GM23338 (cell line): ENCODE data around the gene PARVB. TPM values are rescaled to one million over a fixed set of nuclear protein-coding genes. Genes with fewer than 3 reads are reported as not detected.

Experiments
- ATAC-seq: fragments of 200-7000 bp; cut with Tn5 transposase; 3 replicates; pipeline ENCODE4 v1.9.1; 2020
- DNase-seq: peaks from one replicate; pipeline ENCODE4 v3.0.0-alpha.2; 2015; ENCODE audit warnings: low spot score
- H2AFZ ChIP-seq: fragments of 200-600 bp; sonication (generic); 2 replicates; pipeline ENCODE4 v1.8.0; 2016; ENCODE audit warnings: antibody characterized with exemption, mild to moderate bottlenecking, moderate library complexity
- H3F3A ChIP-seq: fragments of 200-600 bp; sonication (generic); replicated peaks from 2 replicates; pipeline ENCODE4 v1.8.0; 2017; ENCODE audit warnings: antibody characterized with exemption, mixed run types, low read depth
- H3K27ac ChIP-seq: fragments of 200-600 bp; sonication (generic); 2 replicates; pipeline ENCODE4 v1.6.1; 2016; ENCODE audit warnings: low read depth
- H3K27me3 ChIP-seq: fragments of 200-600 bp; sonication (generic); 2 replicates; pipeline ENCODE4 v1.8.0; 2016; ENCODE audit warnings: mild to moderate bottlenecking, mixed run types, moderate library complexity; ENCODE audit not compliant: insufficient read depth
- H3K36me3 ChIP-seq: fragments of 200-600 bp; sonication (generic); 2 replicates; pipeline ENCODE4 v1.8.0; 2016; ENCODE audit warnings: mild to moderate bottlenecking; ENCODE audit not compliant: insufficient read depth
- H3K4me1 ChIP-seq: fragments of 200-600 bp; sonication (generic); 2 replicates; pipeline ENCODE4 v1.8.0; 2016; ENCODE audit warnings: mild to moderate bottlenecking, moderate library complexity; ENCODE audit not compliant: insufficient read depth
- H3K4me2 ChIP-seq: fragments of 200-600 bp; sonication (generic); 2 replicates; pipeline ENCODE4 v1.7.1; 2017; ENCODE audit warnings: mixed run types
- H3K4me3 ChIP-seq: fragments of 200-600 bp; sonication (generic); 2 replicates; pipeline ENCODE4 v1.6.1; 2016; ENCODE audit warnings: mixed run types
- H3K79me2 ChIP-seq: fragments of 200-600 bp; sonication (generic); replicated peaks from 2 replicates; pipeline ENCODE4 v1.8.0; 2017; ENCODE audit warnings: mild to moderate bottlenecking; ENCODE audit not compliant: insufficient read depth
- H3K9me2 ChIP-seq: fragments of 200-600 bp; sonication (generic); 2 replicates; pipeline ENCODE4 v1.8.0; 2017; ENCODE audit not compliant: insufficient read depth
- H4K20me1 ChIP-seq: fragments of 200-600 bp; sonication (generic); replicated peaks from 2 replicates; pipeline ENCODE4 v1.8.0; 2017; ENCODE audit warnings: mild to moderate bottlenecking; ENCODE audit not compliant: insufficient read depth
- H3K27ac Mint-ChIP-seq: 2 replicates; pipeline ENCODE4 v1.8.0; 2020; ENCODE audit warnings: inconsistent platforms, mild to moderate bottlenecking, moderate library complexity, mixed read lengths
- H3K27me3 Mint-ChIP-seq: 3 replicates; pipeline ENCODE4 v1.8.0; 2022; ENCODE audit warnings: low read depth, mild to moderate bottlenecking, moderate library complexity, mixed read lengths, inconsistent platforms; ENCODE audit not compliant: insufficient read depth, poor library complexity
- H3K36me3 Mint-ChIP-seq: 3 replicates; pipeline ENCODE4 v1.8.0; 2021; ENCODE audit warnings: low read depth, mild to moderate bottlenecking, inconsistent platforms, moderate library complexity, mixed read lengths
- H3K4me1 Mint-ChIP-seq: 3 replicates; pipeline ENCODE4 v1.8.0; 2020; ENCODE audit warnings: mild to moderate bottlenecking, inconsistent platforms, mixed read lengths
- H3K4me3 Mint-ChIP-seq: 3 replicates; pipeline ENCODE4 v1.8.0; 2021; ENCODE audit warnings: moderate library complexity, mild to moderate bottlenecking, inconsistent platforms, mixed read lengths
- H3K9me3 Mint-ChIP-seq: 3 replicates; pipeline ENCODE4 v1.8.0; 2020; ENCODE audit warnings: moderate library complexity, mild to moderate bottlenecking, inconsistent platforms, mixed read lengths
- CREB1 ChIP-seq: fragments of 250-450 bp; sonication (Bioruptor Pico); IDR thresholded peaks from 2 replicates; pipeline ENCODE4 v1.5.0; 2020; ENCODE audit warnings: low read depth, mild to moderate bottlenecking, moderate library complexity
- EZH2 ChIP-seq: fragments of 200-600 bp; sonication (generic); IDR thresholded peaks from one replicate; pipeline ENCODE4 v1.8.0; 2017; ENCODE audit warnings: antibody characterized with exemption, mild to moderate bottlenecking, low read depth; ENCODE audit not compliant: unreplicated experiment
- EZH2phosphoT487 ChIP-seq: fragments of 200-600 bp; sonication (generic); IDR thresholded peaks from one replicate; pipeline ENCODE4 v1.8.1; 2018; ENCODE audit warnings: antibody characterized with exemption; ENCODE audit not compliant: unreplicated experiment
- JUNB ChIP-seq: IDR thresholded peaks from one replicate; pipeline ENCODE4 v1.6.1; 2016; ENCODE audit warnings: antibody characterized with exemption; ENCODE audit not compliant: unreplicated experiment
- NANOG ChIP-seq: IDR thresholded peaks from 2 replicates; pipeline ENCODE4 v1.6.1; 2016; ENCODE audit warnings: antibody characterized with exemption, borderline replicate concordance
- POLR2AphosphoS5 ChIP-seq: IDR thresholded peaks from 2 replicates; pipeline ENCODE4 v1.6.1; 2016; ENCODE audit warnings: antibody characterized with exemption, low read depth
- STAT1 ChIP-seq: IDR thresholded peaks from one replicate; pipeline ENCODE4 v1.6.1; 2016; ENCODE audit warnings: antibody characterized with exemption; ENCODE audit not compliant: unreplicated experiment
- ZNF114 ChIP-seq: fragments of 250-450 bp; sonication (Bioruptor Pico); IDR thresholded peaks from 2 replicates; pipeline ENCODE4 v1.5.0; 2020; ENCODE audit warnings: mild to moderate bottlenecking, moderate library complexity
- ZNF331 ChIP-seq: fragments of 250-450 bp; sonication (Bioruptor Pico); IDR thresholded peaks from 2 replicates; pipeline ENCODE4 v1.5.0; 2020; ENCODE audit warnings: low read depth, mild to moderate bottlenecking, moderate library complexity
- polyA plus RNA-seq: library from polyadenylated mRNA; unstranded; fragments of >200 nt; fragmentation: Nextera tagmentation; extraction: Ambion mirVana; gene quantifications from 2 replicates; pipeline ENCODE4 v1.2.1, GENCODE V29; 2016
- total RNA-seq: library from RNA; depleted of rRNA; stranded (reverse); fragments of >200 nt; shearing (Covaris generic); gene quantifications from 2 replicates; pipeline ENCODE4 v1.2.3, GENCODE V29; 2014
- TF ChIP-seq, protein P1 (sequence below), 2 experiments: fragments of 200-600 bp in 1 of 2; sonication (generic) in 1 of 2; conservative IDR thresholded peaks; 2 replicates each; pipeline versions ENCODE4 v1.5.1 to v1.6.1; 2016 to 2017; ENCODE audit warnings: antibody characterized with exemption in 2 of 2, low read depth in 2 of 2, mild to moderate bottlenecking in 2 of 2, moderate library complexity in 1 of 2
- TF ChIP-seq, protein P2 (sequence below): IDR thresholded peaks from 2 replicates; pipeline ENCODE4 v1.6.1; 2016; ENCODE audit warnings: antibody characterized with exemption
- TF ChIP-seq, protein P3 (sequence below): fragments of 250-450 bp; sonication (Bioruptor Pico); IDR thresholded peaks from 2 replicates; pipeline ENCODE4 v1.5.0; 2020; ENCODE audit warnings: mild to moderate bottlenecking, moderate library complexity
- TF ChIP-seq, protein P4 (sequence below): IDR thresholded peaks from one replicate; pipeline ENCODE4 v1.6.1; 2018; ENCODE audit warnings: antibody characterized with exemption; ENCODE audit not compliant: unreplicated experiment

Gene PARVB
- total and polyA plus RNA-seq, 2 experiments from 2014 or later: 4.3 to 7.7 TPM

DNA sequence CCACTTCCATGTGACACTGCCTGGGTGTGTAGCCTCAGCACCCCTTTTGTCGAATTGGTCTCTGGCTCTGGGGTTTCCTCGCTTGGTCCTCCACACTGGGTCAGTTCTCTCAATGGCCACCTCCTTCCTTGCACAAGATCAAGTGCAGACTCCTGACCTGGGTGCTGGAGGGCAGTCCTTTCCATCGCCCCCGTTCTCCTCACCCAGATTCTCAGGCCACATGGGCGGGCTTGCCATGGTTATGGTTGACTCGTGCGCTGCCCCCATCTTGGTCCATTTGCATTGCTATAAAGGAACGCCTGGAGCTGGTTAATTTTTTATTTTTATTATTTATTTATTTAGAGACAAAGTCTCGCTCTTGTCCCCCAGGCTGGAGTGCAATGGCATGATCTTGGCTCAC is 5.5 kb upstream of the PARVB start:
- H3K27ac Mint-ChIP-seq: no peak overlapping the region

More for the DNA sequence above, 5.5 kb upstream of the PARVB start:
- Histone ChIP-seq H3K9me2 (no peaks in the 10 kb centered on the region), H3K79me2 (no peaks in the 10 kb centered on the region), H3K4me1 (no peaks in the 10 kb centered on the region), H3K36me3 (no peaks in the 10 kb centered on the region), H3F3A (no peaks in the 10 kb centered on the region), H4K20me1 (no peaks in the 10 kb centered on the region), H3K27ac (no peak overlapping the region), H3K27me3 (no peaks in the 10 kb centered on the region), H3K4me3 (no peak overlapping the region), H3K4me2 (no peak overlapping the region), H2AFZ (no peak overlapping the region)
- no peak overlapping the region for H3K4me3 Mint-ChIP-seq
- no peaks in the 10 kb centered on the region for H3K36me3 Mint-ChIP-seq
- H3K27me3 Mint-ChIP-seq: peaks cover 14% of the 10 kb centered on the region
- H3K9me3 Mint-ChIP-seq: no peaks in the 10 kb centered on the region
- DNase-seq (no peak), ATAC-seq (no peak)
- peaks cover 1% of the 10 kb centered on the region; the same call in 2 of the 3 replicates for H3K4me1 Mint-ChIP-seq
- TF ChIP-seq EZH2 (no peak), STAT1 (no peak), NANOG (no peak), POLR2AphosphoS5 (no peak), ZNF331 (no peak), ZNF114 (CRISPR knock-in tag) (no peak), JUNB (no peak), CREB1 (CRISPR knock-in tag) (no peak), EZH2phosphoT487 (no peak)
- TF ChIP-seq, protein P1, sequence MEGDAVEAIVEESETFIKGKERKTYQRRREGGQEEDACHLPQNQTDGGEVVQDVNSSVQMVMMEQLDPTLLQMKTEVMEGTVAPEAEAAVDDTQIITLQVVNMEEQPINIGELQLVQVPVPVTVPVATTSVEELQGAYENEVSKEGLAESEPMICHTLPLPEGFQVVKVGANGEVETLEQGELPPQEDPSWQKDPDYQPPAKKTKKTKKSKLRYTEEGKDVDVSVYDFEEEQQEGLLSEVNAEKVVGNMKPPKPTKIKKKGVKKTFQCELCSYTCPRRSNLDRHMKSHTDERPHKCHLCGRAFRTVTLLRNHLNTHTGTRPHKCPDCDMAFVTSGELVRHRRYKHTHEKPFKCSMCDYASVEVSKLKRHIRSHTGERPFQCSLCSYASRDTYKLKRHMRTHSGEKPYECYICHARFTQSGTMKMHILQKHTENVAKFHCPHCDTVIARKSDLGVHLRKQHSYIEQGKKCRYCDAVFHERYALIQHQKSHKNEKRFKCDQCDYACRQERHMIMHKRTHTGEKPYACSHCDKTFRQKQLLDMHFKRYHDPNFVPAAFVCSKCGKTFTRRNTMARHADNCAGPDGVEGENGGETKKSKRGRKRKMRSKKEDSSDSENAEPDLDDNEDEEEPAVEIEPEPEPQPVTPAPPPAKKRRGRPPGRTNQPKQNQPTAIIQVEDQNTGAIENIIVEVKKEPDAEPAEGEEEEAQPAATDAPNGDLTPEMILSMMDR (conservative IDR thresholded peaks at IDR 0.05; ENCODE audit: low read depth in 2 of 2): no peak
- TF ChIP-seq, protein P2, sequence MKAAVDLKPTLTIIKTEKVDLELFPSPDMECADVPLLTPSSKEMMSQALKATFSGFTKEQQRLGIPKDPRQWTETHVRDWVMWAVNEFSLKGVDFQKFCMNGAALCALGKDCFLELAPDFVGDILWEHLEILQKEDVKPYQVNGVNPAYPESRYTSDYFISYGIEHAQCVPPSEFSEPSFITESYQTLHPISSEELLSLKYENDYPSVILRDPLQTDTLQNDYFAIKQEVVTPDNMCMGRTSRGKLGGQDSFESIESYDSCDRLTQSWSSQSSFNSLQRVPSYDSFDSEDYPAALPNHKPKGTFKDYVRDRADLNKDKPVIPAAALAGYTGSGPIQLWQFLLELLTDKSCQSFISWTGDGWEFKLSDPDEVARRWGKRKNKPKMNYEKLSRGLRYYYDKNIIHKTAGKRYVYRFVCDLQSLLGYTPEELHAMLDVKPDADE: no peak
- TF ChIP-seq, protein P3, sequence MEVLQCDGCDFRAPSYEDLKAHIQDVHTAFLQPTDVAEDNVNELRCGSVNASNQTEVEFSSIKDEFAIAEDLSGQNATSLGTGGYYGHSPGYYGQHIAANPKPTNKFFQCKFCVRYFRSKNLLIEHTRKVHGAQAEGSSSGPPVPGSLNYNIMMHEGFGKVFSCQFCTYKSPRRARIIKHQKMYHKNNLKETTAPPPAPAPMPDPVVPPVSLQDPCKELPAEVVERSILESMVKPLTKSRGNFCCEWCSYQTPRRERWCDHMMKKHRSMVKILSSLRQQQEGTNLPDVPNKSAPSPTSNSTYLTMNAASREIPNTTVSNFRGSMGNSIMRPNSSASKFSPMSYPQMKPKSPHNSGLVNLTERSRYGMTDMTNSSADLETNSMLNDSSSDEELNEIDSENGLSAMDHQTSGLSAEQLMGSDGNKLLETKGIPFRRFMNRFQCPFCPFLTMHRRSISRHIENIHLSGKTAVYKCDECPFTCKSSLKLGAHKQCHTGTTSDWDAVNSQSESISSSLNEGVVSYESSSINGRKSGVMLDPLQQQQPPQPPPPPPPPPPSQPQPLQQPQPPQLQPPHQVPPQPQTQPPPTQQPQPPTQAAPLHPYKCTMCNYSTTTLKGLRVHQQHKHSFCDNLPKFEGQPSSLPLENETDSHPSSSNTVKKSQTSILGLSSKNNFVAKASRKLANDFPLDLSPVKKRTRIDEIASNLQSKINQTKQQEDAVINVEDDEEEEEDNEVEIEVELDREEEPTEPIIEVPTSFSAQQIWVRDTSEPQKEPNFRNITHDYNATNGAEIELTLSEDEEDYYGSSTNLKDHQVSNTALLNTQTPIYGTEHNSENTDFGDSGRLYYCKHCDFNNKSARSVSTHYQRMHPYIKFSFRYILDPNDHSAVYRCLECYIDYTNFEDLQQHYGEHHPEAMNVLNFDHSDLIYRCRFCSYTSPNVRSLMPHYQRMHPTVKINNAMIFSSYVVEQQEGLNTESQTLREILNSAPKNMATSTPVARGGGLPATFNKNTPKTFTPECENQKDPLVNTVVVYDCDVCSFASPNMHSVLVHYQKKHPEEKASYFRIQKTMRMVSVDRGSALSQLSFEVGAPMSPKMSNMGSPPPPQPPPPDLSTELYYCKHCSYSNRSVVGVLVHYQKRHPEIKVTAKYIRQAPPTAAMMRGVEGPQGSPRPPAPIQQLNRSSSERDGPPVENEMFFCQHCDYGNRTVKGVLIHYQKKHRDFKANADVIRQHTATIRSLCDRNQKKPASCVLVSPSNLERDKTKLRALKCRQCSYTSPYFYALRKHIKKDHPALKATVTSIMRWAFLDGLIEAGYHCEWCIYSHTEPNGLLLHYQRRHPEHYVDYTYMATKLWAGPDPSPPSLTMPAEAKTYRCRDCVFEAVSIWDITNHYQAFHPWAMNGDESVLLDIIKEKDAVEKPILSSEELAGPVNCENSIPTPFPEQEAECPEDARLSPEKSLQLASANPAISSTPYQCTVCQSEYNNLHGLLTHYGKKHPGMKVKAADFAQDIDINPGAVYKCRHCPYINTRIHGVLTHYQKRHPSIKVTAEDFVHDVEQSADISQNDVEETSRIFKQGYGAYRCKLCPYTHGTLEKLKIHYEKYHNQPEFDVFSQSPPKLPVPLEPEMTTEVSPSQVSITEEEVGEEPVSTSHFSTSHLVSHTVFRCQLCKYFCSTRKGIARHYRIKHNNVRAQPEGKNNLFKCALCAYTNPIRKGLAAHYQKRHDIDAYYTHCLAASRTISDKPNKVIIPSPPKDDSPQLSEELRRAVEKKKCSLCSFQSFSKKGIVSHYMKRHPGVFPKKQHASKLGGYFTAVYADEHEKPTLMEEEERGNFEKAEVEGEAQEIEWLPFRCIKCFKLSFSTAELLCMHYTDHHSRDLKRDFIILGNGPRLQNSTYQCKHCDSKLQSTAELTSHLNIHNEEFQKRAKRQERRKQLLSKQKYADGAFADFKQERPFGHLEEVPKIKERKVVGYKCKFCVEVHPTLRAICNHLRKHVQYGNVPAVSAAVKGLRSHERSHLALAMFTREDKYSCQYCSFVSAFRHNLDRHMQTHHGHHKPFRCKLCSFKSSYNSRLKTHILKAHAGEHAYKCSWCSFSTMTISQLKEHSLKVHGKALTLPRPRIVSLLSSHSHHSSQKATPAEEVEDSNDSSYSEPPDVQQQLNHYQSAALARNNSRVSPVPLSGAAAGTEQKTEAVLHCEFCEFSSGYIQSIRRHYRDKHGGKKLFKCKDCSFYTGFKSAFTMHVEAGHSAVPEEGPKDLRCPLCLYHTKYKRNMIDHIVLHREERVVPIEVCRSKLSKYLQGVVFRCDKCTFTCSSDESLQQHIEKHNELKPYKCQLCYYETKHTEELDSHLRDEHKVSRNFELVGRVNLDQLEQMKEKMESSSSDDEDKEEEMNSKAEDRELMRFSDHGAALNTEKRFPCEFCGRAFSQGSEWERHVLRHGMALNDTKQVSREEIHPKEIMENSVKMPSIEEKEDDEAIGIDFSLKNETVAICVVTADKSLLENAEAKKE (CRISPR knock-in tag): no peak
- TF ChIP-seq, protein P4, sequence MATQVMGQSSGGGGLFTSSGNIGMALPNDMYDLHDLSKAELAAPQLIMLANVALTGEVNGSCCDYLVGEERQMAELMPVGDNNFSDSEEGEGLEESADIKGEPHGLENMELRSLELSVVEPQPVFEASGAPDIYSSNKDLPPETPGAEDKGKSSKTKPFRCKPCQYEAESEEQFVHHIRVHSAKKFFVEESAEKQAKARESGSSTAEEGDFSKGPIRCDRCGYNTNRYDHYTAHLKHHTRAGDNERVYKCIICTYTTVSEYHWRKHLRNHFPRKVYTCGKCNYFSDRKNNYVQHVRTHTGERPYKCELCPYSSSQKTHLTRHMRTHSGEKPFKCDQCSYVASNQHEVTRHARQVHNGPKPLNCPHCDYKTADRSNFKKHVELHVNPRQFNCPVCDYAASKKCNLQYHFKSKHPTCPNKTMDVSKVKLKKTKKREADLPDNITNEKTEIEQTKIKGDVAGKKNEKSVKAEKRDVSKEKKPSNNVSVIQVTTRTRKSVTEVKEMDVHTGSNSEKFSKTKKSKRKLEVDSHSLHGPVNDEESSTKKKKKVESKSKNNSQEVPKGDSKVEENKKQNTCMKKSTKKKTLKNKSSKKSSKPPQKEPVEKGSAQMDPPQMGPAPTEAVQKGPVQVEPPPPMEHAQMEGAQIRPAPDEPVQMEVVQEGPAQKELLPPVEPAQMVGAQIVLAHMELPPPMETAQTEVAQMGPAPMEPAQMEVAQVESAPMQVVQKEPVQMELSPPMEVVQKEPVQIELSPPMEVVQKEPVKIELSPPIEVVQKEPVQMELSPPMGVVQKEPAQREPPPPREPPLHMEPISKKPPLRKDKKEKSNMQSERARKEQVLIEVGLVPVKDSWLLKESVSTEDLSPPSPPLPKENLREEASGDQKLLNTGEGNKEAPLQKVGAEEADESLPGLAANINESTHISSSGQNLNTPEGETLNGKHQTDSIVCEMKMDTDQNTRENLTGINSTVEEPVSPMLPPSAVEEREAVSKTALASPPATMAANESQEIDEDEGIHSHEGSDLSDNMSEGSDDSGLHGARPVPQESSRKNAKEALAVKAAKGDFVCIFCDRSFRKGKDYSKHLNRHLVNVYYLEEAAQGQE: no peak
